PFSK-1 (cell line): ENCODE data around the gene CRISP1.

Experiments
- FOXP2 ChIP-seq: optimal IDR thresholded peaks from 2 replicates; pipeline ENCODE3; 2011; ENCODE audit warnings: borderline replicate concordance, control low read depth, inconsistent platforms; ENCODE audit not compliant: insufficient read depth; ENCODE audit errors: extremely low read length, extremely low read depth
- POLR2AphosphoS5 ChIP-seq: IDR thresholded peaks from 2 replicates; pipeline ENCODE4 v1.6.1; 2012; ENCODE audit warnings: low read depth, mild to moderate bottlenecking, control low read depth, low read length, moderate library complexity
- REST ChIP-seq, 2 experiments: IDR thresholded peaks; 2 replicates each; pipeline versions ENCODE4 v1.6.1 to v1.8.0; 2011 to 2012; ENCODE audit warnings: low read depth in 2 of 2, low read length in 2 of 2, control low read depth in 1 of 2, inconsistent platforms in 1 of 2, mild to moderate bottlenecking in 1 of 2, moderate library complexity in 1 of 2; ENCODE audit not compliant: insufficient read depth in 1 of 2
- SIN3A ChIP-seq: IDR thresholded peaks from 2 replicates; pipeline ENCODE4 v1.6.1; 2012; ENCODE audit warnings: mild to moderate bottlenecking, low read length, moderate library complexity, borderline replicate concordance; ENCODE audit not compliant: insufficient read depth
- TAF1 ChIP-seq: IDR thresholded peaks from 2 replicates; pipeline ENCODE4 v1.6.1; 2012; ENCODE audit warnings: low read length, control low read depth, borderline replicate concordance; ENCODE audit not compliant: insufficient read depth

Gene CRISP1

GRCh38 chr6:49799090-49799489 lies 67.2 kb downstream of the CRISP1 start:
- TF ChIP-seq POLR2AphosphoS5: no peak
- TF ChIP-seq SIN3A: no peak
- no peak for TF ChIP-seq TAF1
- TF ChIP-seq FOXP2: no peak
- TF ChIP-seq REST (IDR thresholded peaks at IDR 0.05; ENCODE audit: insufficient read depth in 1 of 2, low read depth in 2 of 2, low read length in 2 of 2): no peak

- no peak for TF ChIP-seq TAF1
- no peak for TF ChIP-seq FOXP2
- TF ChIP-seq SIN3A: no peak
- TF ChIP-seq REST (IDR thresholded peaks at IDR 0.05; ENCODE audit: insufficient read depth in 1 of 2, low read depth in 2 of 2, low read length in 2 of 2): no peak
These were observed 76.0 kb downstream of the CRISP1 start for GRCh38 chr6:49790341-49790740.

GRCh38 chr6:49787176-49787575 lies 79.2 kb downstream of the CRISP1 start, which contains the start of gene PGK2:
Gene PGK2 (minus strand): TSS chr6:49787285. CDS start chr6:49787187, 98 bp downstream.
- TF ChIP-seq TAF1: no peak
- TF ChIP-seq SIN3A: no peak
- no peak for TF ChIP-seq FOXP2
- no peak for TF ChIP-seq POLR2AphosphoS5
- no peak for TF ChIP-seq REST (IDR thresholded peaks at IDR 0.05; ENCODE audit: insufficient read depth in 1 of 2, low read depth in 2 of 2, low read length in 2 of 2)

GRCh38 chr6:49784272-49784671 lies 82.1 kb downstream of the CRISP1 start:
- TF ChIP-seq SIN3A (no peak), FOXP2 (no peak), REST (IDR thresholded peaks at IDR 0.05; ENCODE audit: insufficient read depth in 1 of 2, low read depth in 2 of 2, low read length in 2 of 2) (no peak), POLR2AphosphoS5 (no peak), TAF1 (no peak)
